Activated naive CD4-positive, alpha-beta T cell treated with anti-CD3 and anti-CD28 coated beads, Interleukin-2, amount 50 U/mL, for 72 hours (primary cell): ENCODE data around the gene PRUNE2. TPM values are rescaled to one million over a fixed set of nuclear protein-coding genes. Genes with fewer than 3 reads are reported as not detected.

Experiments
- ATAC-seq, 2 donors: fragments of 150-1000 bp; cut with Tn5 transposase; 2 replicates each; pipeline ENCODE4 v1.10.0; 2021; ENCODE audit warnings: mild to moderate bottlenecking in 2 of 2, moderate library complexity in 2 of 2
- DNase-seq, 2 donors: peaks; one replicate each; pipeline ENCODE4 v3.0.0; 2021 to 2022; ENCODE audit warnings: low spot score in 2 of 2
- H3K27ac Mint-ChIP-seq, 2 donors: one replicate each; pipeline ENCODE4 v1.8.0; 2022; ENCODE audit warnings: mild to moderate bottlenecking in 2 of 2, mixed read lengths in 2 of 2
- H3K36me3 Mint-ChIP-seq, 2 donors: one replicate each; pipeline ENCODE4 v1.8.0; 2022; ENCODE audit warnings: mixed read lengths in 2 of 2
- H3K9me3 Mint-ChIP-seq, 2 donors: one replicate each; pipeline ENCODE4 v1.8.0; 2022; ENCODE audit warnings: mixed read lengths in 2 of 2
- total RNA-seq, 2 donors: library from RNA; stranded (reverse); gene quantifications; one replicate each; pipeline ENCODE4 v1.2.3, GENCODE V29; 2022

The PRUNE2 gene
- total RNA-seq, 2 donors from 2014 or later = 0.18 to 0.86 TPM

DNA sequence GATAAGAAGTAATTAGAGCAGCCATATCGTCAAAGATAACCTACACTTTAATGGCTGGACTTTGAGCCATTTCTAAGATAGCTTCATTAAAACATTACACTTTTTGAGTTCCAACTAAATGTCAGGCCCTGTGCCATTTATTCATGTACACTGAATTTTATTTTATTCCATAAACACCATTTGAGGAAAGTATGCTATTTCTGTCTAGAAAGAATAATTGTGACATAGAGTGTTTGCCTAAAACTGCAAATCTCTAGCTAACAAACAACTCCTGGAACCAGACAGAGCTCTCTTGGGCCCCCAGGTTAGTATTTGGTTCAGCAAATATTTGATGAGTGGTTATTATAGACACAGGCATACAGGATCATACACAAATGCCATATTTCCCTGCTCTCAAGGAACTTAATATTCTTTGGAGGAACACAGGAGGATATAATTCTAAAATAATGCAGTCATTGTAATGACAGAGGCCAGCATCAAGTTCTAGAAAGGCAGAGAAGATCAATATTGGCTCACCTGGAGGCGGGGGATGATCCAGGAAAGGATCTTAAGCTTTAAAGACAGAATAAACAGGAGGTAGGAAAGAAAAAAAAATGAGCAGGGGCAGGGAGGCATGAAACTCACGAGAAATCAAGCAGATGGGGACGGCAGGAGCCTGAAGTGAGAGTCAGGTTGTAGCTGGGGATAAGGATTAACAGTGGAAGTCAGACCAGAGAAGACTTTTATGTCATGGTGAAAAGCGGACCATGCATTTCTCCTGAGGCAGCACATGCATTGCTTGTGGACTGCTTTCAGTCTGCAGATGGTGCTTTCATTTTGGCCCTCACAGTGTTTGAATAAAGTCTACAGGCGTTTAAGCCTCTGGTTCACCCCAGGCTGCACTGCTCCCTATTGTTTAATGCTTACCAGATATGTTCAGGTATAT, 319.3 kb downstream of the PRUNE2 start:
- Mint-ChIP-seq H3K36me3 (no peaks in the 10 kb centered on the region), H3K27ac (no peak overlapping the region), H3K9me3 (no peaks in the 10 kb centered on the region)

DNA sequence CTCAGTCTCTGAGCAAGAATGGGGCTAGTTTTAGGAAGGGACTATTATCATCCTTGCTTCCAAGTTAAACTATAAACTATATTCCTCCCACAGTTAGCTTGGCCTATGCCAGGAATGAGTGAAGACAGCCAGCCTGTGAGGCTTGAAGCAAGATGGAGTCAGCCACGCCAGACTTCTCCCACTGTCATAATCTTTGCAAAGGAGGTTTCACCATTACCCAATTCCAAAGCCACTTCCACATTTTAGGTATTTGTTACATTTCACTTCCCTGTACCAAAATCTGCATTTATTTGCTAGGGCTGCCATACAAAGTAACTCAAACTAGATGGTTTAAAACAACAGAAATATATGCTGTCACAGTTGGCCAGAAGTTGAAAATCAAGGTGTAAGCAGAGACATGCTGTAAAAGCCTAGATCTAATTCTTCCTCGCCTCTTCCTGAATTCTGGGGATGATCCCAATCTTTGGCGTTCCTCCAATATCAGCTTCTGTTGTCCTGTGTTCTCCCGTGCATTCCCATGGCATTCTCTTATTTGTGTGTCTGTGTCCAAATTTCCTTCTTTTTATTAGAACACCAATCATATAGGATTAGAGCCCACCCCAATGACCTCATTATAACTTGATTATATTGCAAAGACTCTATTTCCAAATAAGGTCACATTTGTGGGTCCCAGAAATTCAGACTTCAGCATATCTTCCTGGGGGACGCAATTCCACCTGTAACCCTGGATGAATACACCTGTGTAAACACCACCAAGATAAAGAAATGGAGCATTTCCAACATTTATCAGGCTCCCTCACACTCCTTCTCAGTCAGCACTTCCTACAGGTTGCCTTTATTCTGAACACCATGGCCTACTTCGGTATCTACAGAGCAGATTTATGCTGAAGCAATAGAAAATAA, 320.2 kb downstream of the PRUNE2 start:
- no peak overlapping the region for H3K27ac Mint-ChIP-seq
- ATAC-seq (no peak), DNase-seq (no peak)
- H3K36me3 Mint-ChIP-seq = no peaks in the 10 kb centered on the region
- H3K9me3 Mint-ChIP-seq = no peaks in the 10 kb centered on the region

More for the DNA sequence above, 319.3 kb downstream of the PRUNE2 start:
- no peak for DNase-seq
- ATAC-seq = no peak

DNA sequence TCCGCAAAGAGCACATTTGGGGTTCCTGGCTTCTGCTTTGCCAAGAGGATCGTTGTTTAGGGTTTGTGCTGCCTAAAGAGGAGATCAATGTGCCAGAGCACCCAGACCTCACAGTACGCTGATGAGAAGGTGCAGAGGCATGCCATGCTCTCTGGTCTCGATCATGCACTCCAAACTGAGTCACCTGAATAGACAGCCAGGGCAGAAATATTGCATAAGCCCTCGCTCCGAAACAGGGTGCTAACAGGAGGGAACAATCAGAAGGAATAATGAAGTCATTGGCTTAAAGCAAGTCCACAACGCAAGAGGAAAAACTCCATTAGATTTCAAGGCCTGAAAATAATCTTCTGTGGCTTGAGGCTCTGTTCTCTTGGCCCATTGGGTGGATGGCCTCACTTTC, 322.7 kb downstream of the PRUNE2 start:
- no peak overlapping the region for H3K27ac Mint-ChIP-seq
- no peaks in the 10 kb centered on the region for H3K9me3 Mint-ChIP-seq
- ATAC-seq (no peak), DNase-seq (no peak)
- H3K36me3 Mint-ChIP-seq = no peaks in the 10 kb centered on the region

- Mint-ChIP-seq H3K9me3 (no peaks in the 10 kb centered on the region), H3K36me3 (no peaks in the 10 kb centered on the region), H3K27ac (no peak overlapping the region)
- ATAC-seq = no peak
- DNase-seq = no peak
These were observed 324.2 kb downstream of the PRUNE2 start for GRCh38 chr9:76581731-76582130.

DNA sequence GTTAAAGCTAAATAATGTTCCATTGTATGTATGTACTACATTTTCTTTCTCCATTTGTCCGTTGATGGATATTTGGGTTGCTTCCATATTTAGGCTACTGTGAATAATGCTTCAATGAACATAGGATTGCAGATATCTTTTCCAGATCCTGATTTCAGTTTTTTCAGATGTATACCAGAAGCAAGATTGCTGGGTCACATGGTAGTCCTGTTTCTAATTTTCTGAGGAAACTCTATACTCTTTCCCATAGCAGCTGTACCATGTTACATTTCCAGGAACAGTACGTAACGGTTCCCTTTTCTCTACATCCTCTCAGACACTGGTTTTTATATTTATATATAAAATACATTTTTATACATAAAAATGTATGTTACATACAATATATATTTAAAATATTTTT, 325.1 kb downstream of the PRUNE2 start:
- no peak overlapping the region for H3K27ac Mint-ChIP-seq
- no peaks in the 10 kb centered on the region for H3K36me3 Mint-ChIP-seq
- no peak for ATAC-seq
- no peak for DNase-seq
- no peaks in the 10 kb centered on the region for H3K9me3 Mint-ChIP-seq

DNA sequence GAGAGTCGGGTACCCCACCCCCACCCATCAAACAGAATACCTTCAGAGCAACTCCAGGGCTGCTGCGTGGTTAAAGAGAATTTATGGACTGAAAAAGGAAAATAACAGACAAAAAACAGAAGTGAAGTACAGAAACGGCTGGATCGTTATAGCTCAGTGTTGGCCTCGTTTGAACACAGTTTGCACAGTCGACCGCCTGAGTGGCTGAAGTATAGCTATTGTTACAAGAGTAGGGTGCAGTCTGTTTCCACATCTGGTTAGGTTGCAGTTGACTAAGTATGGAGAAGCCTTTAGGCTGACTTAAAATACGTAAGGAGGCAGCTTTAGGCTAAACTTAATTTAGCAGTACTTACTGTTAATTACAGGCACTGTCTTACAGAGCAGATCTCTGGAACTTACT, 325.7 kb downstream of the PRUNE2 start:
- no peak overlapping the region for H3K27ac Mint-ChIP-seq

GRCh38 chr9:76576344-76576743, 329.6 kb downstream of the PRUNE2 start:
- Mint-ChIP-seq H3K36me3 (peaks cover 0 to 5% of the 10 kb centered on the region in 2 donors), H3K9me3 (no peaks in the 10 kb centered on the region), H3K27ac (peak overlapping the region in 1 of 2 donors; percentile 19)
- ATAC-seq (peak; percentile 90 to 95), DNase-seq (peak in 1 of 2 donors; percentile 57)

More for the DNA sequence above, 325.7 kb downstream of the PRUNE2 start:
- H3K9me3 Mint-ChIP-seq = no peaks in the 10 kb centered on the region
- H3K36me3 Mint-ChIP-seq = no peaks in the 10 kb centered on the region
- DNase-seq (no peak), ATAC-seq (no peak)

DNA sequence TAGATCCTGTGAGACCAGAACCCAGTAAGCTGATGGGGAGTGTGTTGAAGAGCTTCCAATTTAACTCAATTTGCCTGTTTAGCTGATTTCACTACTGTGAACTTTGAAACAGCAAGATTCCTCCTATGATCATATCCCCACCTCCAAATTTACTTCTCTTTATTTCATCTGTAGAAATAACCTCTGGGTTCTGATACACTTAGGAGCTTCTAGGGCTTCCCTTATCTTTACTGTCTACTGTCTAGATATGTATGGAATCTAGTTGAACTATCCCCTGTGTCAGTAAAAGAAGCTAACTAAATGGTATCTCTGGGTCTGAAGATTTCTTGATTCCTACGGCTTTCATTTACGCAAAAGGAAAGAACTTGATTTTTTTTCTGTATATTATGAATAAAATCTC, 330.2 kb downstream of the PRUNE2 start:
- no peak for ATAC-seq
- Mint-ChIP-seq H3K27ac (peak overlapping the region in 1 of 2 donors; percentile 19), H3K9me3 (peaks cover 0 to 1% of the 10 kb centered on the region in 2 donors), H3K36me3 (peaks cover 5 to 10% of the 10 kb centered on the region in 2 donors)
- no peak for DNase-seq

DNA sequence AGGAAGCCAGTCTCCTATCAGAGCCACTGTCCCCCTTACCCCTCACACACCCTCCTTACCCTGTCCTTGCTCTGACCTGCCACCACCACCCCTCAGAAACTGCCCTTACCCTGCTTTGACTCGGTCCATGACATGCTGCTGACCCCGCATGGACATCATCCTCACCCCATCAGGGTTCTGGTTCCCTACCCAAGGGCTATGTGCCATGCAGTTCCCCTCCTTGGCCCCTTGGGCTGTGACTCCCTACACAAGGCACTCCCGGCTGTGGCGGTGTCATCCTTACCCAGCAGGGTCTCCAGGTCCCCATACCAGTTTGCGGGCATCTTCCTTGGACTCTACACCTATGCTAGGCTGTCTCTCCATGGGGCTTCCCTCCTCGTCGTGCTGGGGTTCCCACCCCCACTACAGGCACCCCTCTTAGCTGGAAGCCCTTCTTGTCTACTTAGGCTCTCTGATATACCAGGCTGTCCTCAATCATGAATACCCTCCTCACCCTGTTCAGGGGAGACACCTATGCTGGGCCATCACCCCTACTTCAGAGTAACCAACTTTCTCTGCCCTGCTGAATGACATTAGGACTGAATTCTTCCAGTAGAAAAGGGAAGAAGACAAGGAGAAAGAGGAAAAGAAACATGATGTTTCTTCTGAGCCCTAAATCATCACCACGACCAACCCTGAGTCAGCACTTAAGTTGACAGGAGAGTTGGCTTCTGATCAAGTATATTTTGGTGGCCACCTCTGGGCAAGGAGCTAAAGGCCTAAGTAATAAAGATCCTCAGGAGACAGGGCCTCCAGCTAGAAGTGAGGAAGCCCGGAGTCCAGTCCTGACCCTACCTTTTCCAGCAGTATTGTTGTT, 331.8 kb downstream of the PRUNE2 start:
- ATAC-seq (no peak), DNase-seq (no peak)
- Mint-ChIP-seq H3K9me3 (peaks cover 6 to 7% of the 10 kb centered on the region in 2 donors), H3K36me3 (peaks cover 17 to 21% of the 10 kb centered on the region in 2 donors), H3K27ac (no peak overlapping the region)

DNA sequence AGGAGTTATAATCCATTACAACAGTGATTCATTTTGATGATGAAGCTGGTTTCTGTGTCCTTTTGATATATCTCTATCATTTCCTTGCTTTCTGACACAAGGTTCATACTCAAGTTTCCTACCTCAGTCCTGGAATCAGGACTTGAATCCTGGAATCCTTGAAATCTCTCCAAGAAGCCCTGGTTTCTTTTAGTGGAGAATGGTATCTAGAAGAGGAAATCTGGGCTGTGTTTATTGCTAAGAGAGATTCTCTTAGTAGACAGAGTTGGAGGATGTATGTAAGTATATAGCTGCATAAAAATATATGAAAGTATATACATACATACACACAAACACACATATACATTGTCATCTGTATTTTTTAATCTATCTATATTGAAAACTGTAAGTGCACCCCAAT, 332.5 kb downstream of the PRUNE2 start:
- ATAC-seq = no peak
- H3K36me3 Mint-ChIP-seq = peaks cover 17 to 26% of the 10 kb centered on the region in 2 donors
- peaks cover 6 to 11% of the 10 kb centered on the region in 2 donors for H3K9me3 Mint-ChIP-seq
- DNase-seq = no peak
- no peak overlapping the region for H3K27ac Mint-ChIP-seq

DNA sequence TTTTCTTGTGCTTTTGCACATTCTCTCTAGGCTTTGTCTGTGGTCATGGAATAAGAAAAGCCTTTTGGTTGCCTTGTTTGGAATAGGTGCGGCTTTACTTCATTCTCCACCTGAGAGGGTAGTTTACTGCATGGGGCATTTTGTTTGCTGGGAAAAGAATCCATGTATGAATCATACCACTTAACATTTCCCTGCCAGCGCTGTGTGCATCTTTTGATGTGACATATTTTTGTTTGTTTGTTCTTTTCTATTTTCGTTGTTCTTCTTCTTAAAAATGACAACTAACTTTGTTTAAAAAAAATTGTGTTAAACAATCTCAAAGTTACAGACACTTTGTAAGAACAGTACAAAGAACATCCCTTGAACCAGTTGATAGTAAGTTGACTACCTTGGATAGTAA, 333.8 kb downstream of the PRUNE2 start:
- Mint-ChIP-seq H3K9me3 (peaks cover 6 to 11% of the 10 kb centered on the region in 2 donors), H3K27ac (no peak overlapping the region), H3K36me3 (peaks cover 17 to 26% of the 10 kb centered on the region in 2 donors)
- ATAC-seq (no peak), DNase-seq (no peak)

- no peak for DNase-seq
- no peak for ATAC-seq
- no peak overlapping the region for H3K27ac Mint-ChIP-seq
- H3K36me3 Mint-ChIP-seq = peaks cover 17 to 26% of the 10 kb centered on the region in 2 donors
- peaks cover 6 to 11% of the 10 kb centered on the region in 2 donors for H3K9me3 Mint-ChIP-seq
These were observed 334.2 kb downstream of the PRUNE2 start for GRCh38 chr9:76571743-76572146.

DNA sequence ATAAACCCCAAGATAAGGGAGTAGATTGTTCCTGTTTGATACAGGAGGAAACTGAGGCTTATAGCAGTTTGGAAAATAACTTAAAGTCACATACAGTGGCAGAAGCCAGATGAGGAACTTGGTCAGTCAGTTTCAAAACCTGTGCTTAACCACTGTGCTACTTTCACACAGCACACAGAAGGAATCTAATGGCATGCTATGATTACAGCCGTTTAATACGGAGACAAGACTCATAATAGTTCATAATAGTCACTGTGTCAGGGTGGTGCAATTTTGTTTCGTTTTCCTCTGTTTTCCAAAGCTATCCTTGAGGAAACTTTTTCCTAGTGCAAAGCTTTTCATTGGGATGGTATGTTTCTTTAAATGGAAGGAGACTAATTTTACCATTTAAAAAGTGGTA, 334.6 kb downstream of the PRUNE2 start:
- peaks cover 17 to 26% of the 10 kb centered on the region in 2 donors for H3K36me3 Mint-ChIP-seq
- H3K27ac Mint-ChIP-seq = no peak overlapping the region
- H3K9me3 Mint-ChIP-seq = peaks cover 6 to 11% of the 10 kb centered on the region in 2 donors
- ATAC-seq = peak; percentile 41 to 47
- DNase-seq = no peak

GRCh38 chr9:76570826-76571225, 335.1 kb downstream of the PRUNE2 start:
- ATAC-seq (no peak), DNase-seq (no peak)
- Mint-ChIP-seq H3K36me3 (peaks cover 17 to 26% of the 10 kb centered on the region in 2 donors), H3K9me3 (peaks cover 6 to 11% of the 10 kb centered on the region in 2 donors), H3K27ac (no peak overlapping the region)

DNA sequence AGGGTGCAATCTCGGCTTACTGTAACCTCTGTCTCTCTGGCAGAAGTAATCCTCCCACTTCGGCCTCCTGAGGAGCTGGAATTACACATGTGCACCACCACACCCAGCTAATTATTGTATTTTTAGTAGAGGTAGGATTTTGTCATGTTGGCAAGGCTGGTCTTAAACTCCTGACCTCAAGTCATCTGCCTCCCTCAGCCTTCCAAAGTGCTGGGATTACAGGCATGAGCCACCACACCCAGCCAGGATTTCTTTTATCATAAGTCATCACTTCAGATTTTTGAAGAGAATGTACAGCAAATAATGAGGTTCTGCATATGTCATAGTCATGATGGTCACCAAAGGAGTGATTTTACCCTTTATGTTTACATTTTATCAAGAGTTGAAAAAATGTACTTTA, 338.8 kb downstream of the PRUNE2 start:
- Mint-ChIP-seq H3K27ac (no peak overlapping the region), H3K36me3 (peaks cover 12 to 26% of the 10 kb centered on the region in 2 donors), H3K9me3 (peaks cover 6 to 11% of the 10 kb centered on the region in 2 donors)
- ATAC-seq (no peak), DNase-seq (no peak)

GRCh38 chr9:76564297-76564696, 341.6 kb downstream of the PRUNE2 start:
- Mint-ChIP-seq H3K36me3 (peaks cover 0 to 7% of the 10 kb centered on the region in 2 donors), H3K27ac (no peak overlapping the region), H3K9me3 (peaks cover 0 to 4% of the 10 kb centered on the region in 2 donors)
- DNase-seq = no peak
- no peak for ATAC-seq
